ENCODE results near the gene C19orf33.

DNA sequence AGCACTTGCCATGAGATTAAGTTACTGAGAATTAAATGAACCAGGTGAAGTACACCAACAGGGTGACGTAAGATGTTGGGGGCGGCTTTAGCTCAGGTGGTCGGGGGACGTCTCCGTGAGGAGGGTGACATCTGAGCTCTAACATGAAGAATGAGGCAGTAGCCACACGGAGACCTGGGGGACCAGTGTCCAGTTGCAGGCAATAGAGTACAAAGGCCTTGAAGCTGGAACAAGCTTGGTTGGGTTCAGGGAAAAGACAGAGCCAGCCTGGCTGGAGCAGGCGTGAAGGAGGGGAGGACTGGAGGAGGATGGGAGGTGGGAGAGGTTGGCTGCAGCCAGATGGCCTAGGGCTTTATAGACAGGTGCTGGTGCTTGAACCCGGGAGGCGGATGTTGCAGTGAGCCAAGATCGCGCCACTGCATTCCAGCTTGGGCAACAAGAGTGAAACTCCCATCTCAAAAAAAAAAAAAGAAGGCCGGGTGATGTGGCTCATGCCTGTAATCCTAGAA is 38.1 kb upstream of the C19orf33 start:
- no peak for TF ChIP-seq CTCF (conservative IDR thresholded peaks at IDR 0.05; ENCODE audit: low read length)
- TF ChIP-seq EZH2phosphoT487 (IDR thresholded peaks at IDR 0.05; ENCODE audit: borderline replicate concordance) = no peak
